ENCODE data around the gene JMJD4. TPM values are rescaled to one million over a fixed set of nuclear protein-coding genes. Genes with fewer than 3 reads are reported as not detected.
A peak's percentile ranks its signal among the peaks of the same experiment; 100 is the strongest.

JMJD4 gene
- total and polyA plus RNA-seq, 2 donors, result 17.4 to 18.5 TPM

GRCh38 chr1:227765261-227766014 is 30.3 kb upstream of the JMJD4 start:
- Histone ChIP-seq H3K4me1 (ENCODE audit: insufficient read depth) (no peaks in the 10 kb centered on the region), H3K4me3 (ENCODE audit: low read depth, low read length) (no peak overlapping the region), H3K27ac (ENCODE audit: low read depth) (no peak overlapping the region), H3K36me3 (ENCODE audit: insufficient read depth) (peaks cover 1% of the 10 kb centered on the region)
- DNase-seq (ENCODE audit: extremely low spot score), result no peak
- 97% methylated on average over 8 of the region's 8 CpGs for WGBS

GRCh38 chr1:227764019-227764391 is 28.9 kb upstream of the JMJD4 start:
- WGBS, result 85% methylated on average over 7 of the region's 7 CpGs
- no peak overlapping the region for H3K27ac ChIP-seq (ENCODE audit: low read depth)

GRCh38 chr1:227763246-227764018 is 28.3 kb upstream of the JMJD4 start:
- H3K27ac ChIP-seq (ENCODE audit: low read depth), result no peak overlapping the region

More at GRCh38 chr1:227764019-227764391, 28.9 kb upstream of the JMJD4 start:
- no peak for DNase-seq (ENCODE audit: extremely low spot score)
- H3K4me3 ChIP-seq (ENCODE audit: low read depth, low read length), result no peak overlapping the region
- peaks cover 1% of the 10 kb centered on the region for H3K36me3 ChIP-seq (ENCODE audit: insufficient read depth)
- no peaks in the 10 kb centered on the region for H3K4me1 ChIP-seq (ENCODE audit: insufficient read depth)

GRCh38 chr1:227762231-227762911 is 27.3 kb upstream of the JMJD4 start:
- Histone ChIP-seq H3K4me3 (ENCODE audit: low read depth, low read length) (no peak overlapping the region), H3K27ac (ENCODE audit: low read depth) (no peak overlapping the region), H3K36me3 (ENCODE audit: insufficient read depth) (peaks cover 1% of the 10 kb centered on the region), H3K4me1 (ENCODE audit: insufficient read depth) (no peaks in the 10 kb centered on the region)
- peak; percentile 59 for DNase-seq (ENCODE audit: extremely low spot score)
- 17% methylated on average over 22 of the region's 22 CpGs for WGBS

More at GRCh38 chr1:227763246-227764018, 28.3 kb upstream of the JMJD4 start:
- no peak for DNase-seq (ENCODE audit: extremely low spot score)
- 95% methylated on average over 16 of the region's 16 CpGs for WGBS
- no peak overlapping the region for H3K4me3 ChIP-seq (ENCODE audit: low read depth, low read length)
- H3K4me1 ChIP-seq (ENCODE audit: insufficient read depth), result no peaks in the 10 kb centered on the region
- H3K36me3 ChIP-seq (ENCODE audit: insufficient read depth), result peaks cover 1% of the 10 kb centered on the region

- DNase-seq (ENCODE audit: extremely low spot score), result no peak
- Histone ChIP-seq H3K4me3 (ENCODE audit: low read depth, low read length) (no peak overlapping the region), H3K27ac (ENCODE audit: low read depth) (no peak overlapping the region), H3K4me1 (ENCODE audit: insufficient read depth) (no peaks in the 10 kb centered on the region), H3K36me3 (ENCODE audit: insufficient read depth) (peaks cover 1% of the 10 kb centered on the region)
- 85% methylated on average over 17 of the region's 17 CpGs for WGBS
Measured at GRCh38 chr1:227761621-227762230, 26.6 kb upstream of the JMJD4 start.

GRCh38 chr1:227760377-227760776 is 25.3 kb upstream of the JMJD4 start:
- no peaks in the 10 kb centered on the region for H3K4me1 ChIP-seq (ENCODE audit: insufficient read depth)
- H3K4me3 ChIP-seq (ENCODE audit: low read depth, low read length), result no peak overlapping the region
- H3K27ac ChIP-seq (ENCODE audit: low read depth), result no peak overlapping the region
- peaks cover 1% of the 10 kb centered on the region for H3K36me3 ChIP-seq (ENCODE audit: insufficient read depth)
- WGBS, result 87% methylated on average over 9 of the region's 9 CpGs
- DNase-seq (ENCODE audit: extremely low spot score), result no peak

GRCh38 chr1:227759341-227760300 is 24.5 kb upstream of the JMJD4 start:
- Histone ChIP-seq H3K4me1 (ENCODE audit: insufficient read depth) (no peaks in the 10 kb centered on the region), H3K27ac (ENCODE audit: low read depth) (no peak overlapping the region), H3K4me3 (ENCODE audit: low read depth, low read length) (no peak overlapping the region), H3K36me3 (ENCODE audit: insufficient read depth) (peaks cover 1% of the 10 kb centered on the region)
- no peak for DNase-seq (ENCODE audit: extremely low spot score)
- 67% methylated on average over 15 of the region's 15 CpGs for WGBS

- DNase-seq (ENCODE audit: extremely low spot score), result no peak
- Histone ChIP-seq H3K4me3 (ENCODE audit: low read depth, low read length) (no peak overlapping the region), H3K36me3 (ENCODE audit: insufficient read depth) (peaks cover 1% of the 10 kb centered on the region), H3K4me1 (ENCODE audit: insufficient read depth) (peaks cover 2% of the 10 kb centered on the region), H3K27ac (ENCODE audit: low read depth) (no peak overlapping the region)
- 74% methylated on average over 6 of the region's 6 CpGs for WGBS
Measured at GRCh38 chr1:227758366-227758765, 23.3 kb upstream of the JMJD4 start.

GRCh38 chr1:227757781-227758180 is 22.7 kb upstream of the JMJD4 start:
- Histone ChIP-seq H3K27ac (ENCODE audit: low read depth) (no peak overlapping the region), H3K4me1 (ENCODE audit: insufficient read depth) (peaks cover 2% of the 10 kb centered on the region), H3K4me3 (ENCODE audit: low read depth, low read length) (no peak overlapping the region), H3K36me3 (ENCODE audit: insufficient read depth) (peaks cover 1% of the 10 kb centered on the region)
- 74% methylated on average over 2 of the region's 2 CpGs for WGBS
- DNase-seq (ENCODE audit: extremely low spot score), result no peak

GRCh38 chr1:227756172-227756959 is 21.3 kb upstream of the JMJD4 start:
- H3K36me3 ChIP-seq (ENCODE audit: insufficient read depth), result peaks cover 1% of the 10 kb centered on the region
- WGBS, result 79% methylated on average over 13 of the region's 13 CpGs
- DNase-seq (ENCODE audit: extremely low spot score), result no peak
- H3K27ac ChIP-seq (ENCODE audit: low read depth), result no peak overlapping the region
- peaks cover 2% of the 10 kb centered on the region for H3K4me1 ChIP-seq (ENCODE audit: insufficient read depth)
- no peak overlapping the region for H3K4me3 ChIP-seq (ENCODE audit: low read depth, low read length)

GRCh38 chr1:227754958-227755357 is 19.9 kb upstream of the JMJD4 start:
- H3K4me1 ChIP-seq (ENCODE audit: insufficient read depth), result peaks cover 2% of the 10 kb centered on the region
- 91% methylated on average over 4 of the region's 4 CpGs for WGBS
- no peak overlapping the region for H3K27ac ChIP-seq (ENCODE audit: low read depth)

More at GRCh38 chr1:227754958-227755357, 19.9 kb upstream of the JMJD4 start:
- H3K4me3 ChIP-seq (ENCODE audit: low read depth, low read length), result no peak overlapping the region
- no peaks in the 10 kb centered on the region for H3K36me3 ChIP-seq (ENCODE audit: insufficient read depth)
- DNase-seq (ENCODE audit: extremely low spot score), result no peak

Measured in urinary bladder (tissue), 4 donors.